HepG2 (cell line): Measurements from ENCODE around the gene CD79A. TPM values are rescaled to one million over a fixed set of nuclear protein-coding genes. Genes with fewer than 3 reads are reported as not detected.
A peak's percentile ranks its signal among the peaks of the same experiment; 100 is the strongest.

ENCODE experiments used
- CCDC6 ChIP-seq: sonication (generic); formaldehyde crosslinking; IDR thresholded peaks from 2 replicates; pipeline ENCODE4 v1.8.1; 2022; ENCODE audit warnings: mild to moderate bottlenecking, missing genetic modification reagents, moderate library complexity
- CREM ChIP-seq, 2 experiments: sonication (generic) in 1 of 2; formaldehyde crosslinking in 1 of 2; IDR thresholded peaks; 2 replicates each; pipeline versions ENCODE4 v1.4.0 to v1.6.1; 2016 to 2020; ENCODE audit warnings: antibody characterized with exemption in 1 of 2, mild to moderate bottlenecking in 1 of 2, missing genetic modification reagents in 1 of 2
- E2F2 ChIP-seq: sonication (generic); formaldehyde crosslinking; IDR thresholded peaks from 2 replicates; pipeline ENCODE4 v1.4.0; 2020; ENCODE audit warnings: missing genetic modification reagents, borderline replicate concordance
- FOXM1 ChIP-seq: sonication (generic); formaldehyde crosslinking; IDR thresholded peaks from 2 replicates; pipeline ENCODE4 v1.5.0; 2020; ENCODE audit warnings: missing genetic modification reagents
- GZF1 ChIP-seq: sonication (generic); formaldehyde crosslinking; IDR thresholded peaks from 2 replicates; pipeline ENCODE4 v1.5.1; 2020; ENCODE audit warnings: mild to moderate bottlenecking, missing genetic modification reagents
- HNRNPUL1 ChIP-seq: fragments of 200-400 bp; formaldehyde crosslinking; IDR thresholded peaks from 2 replicates; pipeline ENCODE4 v1.6.1; 2017; ENCODE audit warnings: low read depth, mild to moderate bottlenecking, low read length, moderate library complexity
- MAFG ChIP-seq: sonication (generic); formaldehyde crosslinking; IDR thresholded peaks from 2 replicates; pipeline ENCODE4 v1.5.1; 2020; ENCODE audit warnings: mild to moderate bottlenecking, missing genetic modification reagents
- MAX ChIP-seq: IDR thresholded peaks from 2 replicates; pipeline ENCODE4 v1.6.1; 2012; ENCODE audit warnings: inconsistent platforms
- NR2F6 ChIP-seq, 2 experiments: IDR thresholded peaks; 2 replicates each; pipeline ENCODE4 v1.6.1; 2016; ENCODE audit warnings: antibody characterized with exemption in 1 of 2, mild to moderate bottlenecking in 1 of 2
- PHB2 ChIP-seq: fragments of 450-650 bp; IDR thresholded peaks from 2 replicates; pipeline ENCODE4 v1.6.1; 2018; ENCODE audit not compliant: partially characterized antibody
- PLRG1 ChIP-seq: fragments of 450-650 bp; conservative IDR thresholded peaks from 2 replicates; pipeline ENCODE4 v1.6.1; 2016
- SMAD9 ChIP-seq: sonication (generic); formaldehyde crosslinking; IDR thresholded peaks from 2 replicates; pipeline ENCODE4 v1.5.1; 2020; ENCODE audit warnings: mild to moderate bottlenecking, missing genetic modification reagents
- SUZ12 ChIP-seq: fragments of 150-350 bp; IDR thresholded peaks from 2 replicates; pipeline ENCODE4 v1.6.1; 2014; ENCODE audit warnings: low read depth, low read length
- SYNCRIP ChIP-seq: fragments of 200-400 bp; formaldehyde crosslinking; IDR thresholded peaks from 2 replicates; pipeline ENCODE4 v1.6.1; 2018; ENCODE audit warnings: mild to moderate bottlenecking, low read depth, low read length; ENCODE audit not compliant: insufficient read depth
- TAF15 ChIP-seq: fragments of 200-400 bp; formaldehyde crosslinking; IDR thresholded peaks from one replicate; pipeline ENCODE4 v1.6.1; 2018; ENCODE audit warnings: mild to moderate bottlenecking, low read depth, low read length; ENCODE audit not compliant: poor library complexity, severe bottlenecking
- TFDP2 ChIP-seq: sonication (generic); formaldehyde crosslinking; IDR thresholded peaks from 2 replicates; pipeline ENCODE4 v1.4.0; 2020; ENCODE audit warnings: missing genetic modification reagents
- ZBTB7A ChIP-seq: sonication (generic); formaldehyde crosslinking; IDR thresholded peaks from 2 replicates; pipeline ENCODE4 v1.8.0; 2022; ENCODE audit warnings: mild to moderate bottlenecking, missing genetic modification reagents
- ZC3H4 ChIP-seq: sonication (generic); formaldehyde crosslinking; IDR thresholded peaks from 2 replicates; pipeline ENCODE4 v1.4.0; 2020; ENCODE audit warnings: missing genetic modification reagents, borderline replicate concordance
- ZKSCAN1 ChIP-seq: fragments of 150-350 bp; IDR thresholded peaks from 2 replicates; pipeline ENCODE4 v1.6.1; 2014; ENCODE audit warnings: low read length
- ZNF225 ChIP-seq: sonication (generic); formaldehyde crosslinking; IDR thresholded peaks from 2 replicates; pipeline ENCODE4 v1.4.0; 2020; ENCODE audit warnings: mild to moderate bottlenecking, missing genetic modification reagents
- ZNF274 ChIP-seq: sonication (generic); formaldehyde crosslinking; IDR thresholded peaks from 2 replicates; pipeline ENCODE4 v1.5.1; 2020; ENCODE audit warnings: mild to moderate bottlenecking, missing genetic modification reagents
- ZNF605 ChIP-seq: sonication (generic); formaldehyde crosslinking; IDR thresholded peaks from 2 replicates; pipeline ENCODE4 v1.8.0; 2022; ENCODE audit warnings: mild to moderate bottlenecking, missing genetic modification reagents
- ZNF639 ChIP-seq: conservative IDR thresholded peaks from 2 replicates; pipeline ENCODE4 v1.6.1; 2018; ENCODE audit warnings: missing genetic modification reagents
- ZNF766 ChIP-seq: sonication (generic); formaldehyde crosslinking; IDR thresholded peaks from 2 replicates; pipeline ENCODE4 v1.5.0; 2020; ENCODE audit warnings: missing genetic modification reagents, borderline replicate concordance
- ZSCAN22 ChIP-seq: sonication (generic); formaldehyde crosslinking; IDR thresholded peaks from 2 replicates; pipeline ENCODE4 v1.4.0; 2020; ENCODE audit warnings: mild to moderate bottlenecking, missing genetic modification reagents
- polyA plus RNA-seq, 8 experiments: library from polyadenylated mRNA; depleted of rRNA in 3 of 8; stranded (reverse) in 7 of 8; unstranded in 1 of 8; fragments of >200 nt; fragmentation: Illumina TruSeq in 4 of 8; extraction: Trizol in 4 of 8; gene quantifications; 2 replicates each; pipeline versions ENCODE4 v1.2.1 to v1.2.3, GENCODE V29; 2011 to 2016; ENCODE audit warnings: low read depth in 4 of 8, missing spikeins in 1 of 8, mixed read lengths in 1 of 8; ENCODE audit not compliant: insufficient read depth in 1 of 8
- total RNA-seq, 5 experiments: library from RNA; depleted of rRNA; stranded (reverse); fragments of >200 nt; fragmentation: Illumina TruSeq; extraction: Trizol; gene quantifications; 2 replicates each; pipeline ENCODE4 v1.2.3, GENCODE V29; 2016; ENCODE audit warnings: low read depth in 1 of 5

The CD79A gene
- total and polyA plus RNA-seq, 2 of the 13 experiments (the other 11 are each of a cell fraction or from before 2014, with no cell fraction given), result 0.24 to 0.33 TPM

GRCh38 chr19:41883821-41884733, 7.0 kb downstream of the CD79A start (continued):
- TF ChIP-seq ZBTB7A (peak; percentile 54; the same call in 1 of the 2 replicates), ZKSCAN1 (peak; percentile 11; the same call in 1 of the 2 replicates), HNRNPUL1 (no peak), SYNCRIP (no peak), FOXM1 (no peak), MAX (peak; percentile 49; the same call in 1 of the 2 replicates), ZNF274 (CRISPR knock-in tag) (no peak; the same call in 1 of the 2 replicates), GZF1 (peak; percentile 24; the same call in 1 of the 2 replicates), ZNF766 (CRISPR knock-in tag) (no peak), TAF15 (peak; percentile 68), CCDC6 (no peak), ZC3H4 (CRISPR knock-in tag) (no peak), CREM (IDR thresholded peaks at IDR 0.05) (peak; percentile 79), CREM (CRISPR knock-in tag; IDR thresholded peaks at IDR 0.05) (no peak), SMAD9 (CRISPR knock-in tag) (no peak), ZNF225 (CRISPR knock-in tag) (no peak), ZNF605 (CRISPR knock-in tag) (peak; percentile 88), MAFG (CRISPR knock-in tag) (no peak), PHB2 (no peak), ZSCAN22 (no peak; the same call in 1 of the 2 replicates), E2F2 (CRISPR knock-in tag) (no peak), PLRG1 (no peak), ZNF639 (CRISPR knock-in tag) (peak; percentile 98), TFDP2 (CRISPR knock-in tag) (peak; percentile 53; the same call in 1 of the 2 replicates), SUZ12 (no peak), NR2F6 (IDR thresholded peaks at IDR 0.05) (no peak), NR2F6 (CRISPR knock-in tag; IDR thresholded peaks at IDR 0.05) (peak; percentile 59; the same call in 1 of the 2 replicates)
